Body of pancreas (tissue), 4 donors: ENCODE measurements around the gene AZIN2.

Experiments used
- CTCF ChIP-seq, 7 experiments: fragments of 450-650 bp in 4 of 7; fragments of 200-600 bp in 3 of 7; sonication (generic) in 3 of 7; IDR thresholded peaks; one replicate each; pipeline ENCODE4 v1.5.1; 2016 to 2019; ENCODE audit warnings: antibody characterized with exemption in 7 of 7
- POLR2A ChIP-seq, 3 donors: fragments of 450-650 bp; IDR thresholded peaks; one replicate each; pipeline ENCODE4 v1.6.1; 2016; ENCODE audit warnings: antibody characterized with exemption in 3 of 3, mild to moderate bottlenecking in 2 of 3

- TF ChIP-seq CTCF (IDR thresholded peaks at IDR 0.05) (no peak), POLR2A (IDR thresholded peaks at IDR 0.05) (no peak)
These were observed 33.7 kb upstream of the AZIN2 start for GRCh38 chr1:33047290-33047689.
